ENCODE data around the gene GTF2F2.

GTF2F2 gene

GRCh38 chr13:45166858-45167257, 46.5 kb downstream of the GTF2F2 start:
- TF ChIP-seq EZH2 (IDR thresholded peaks at IDR 0.05; ENCODE audit: borderline replicate concordance, low read length) (no peak), CTCF (IDR thresholded peaks at IDR 0.05; ENCODE audit: low read length) (no peak)
- Histone ChIP-seq H3K36me3 (ENCODE audit: insufficient read depth, low read length) (peaks cover 13% of the 10 kb centered on the region), H3K27ac (ENCODE audit: low read depth, low read length, poor library complexity, severe bottlenecking) (no peak overlapping the region), H3K79me2 (ENCODE audit: insufficient read depth, low read length) (no peaks in the 10 kb centered on the region), H3K4me2 (ENCODE audit: low read length) (no peak overlapping the region), H3K9me3 (ENCODE audit: low read length) (no peaks in the 10 kb centered on the region), H4K20me1 (ENCODE audit: insufficient read depth, low read length) (no peaks in the 10 kb centered on the region), H3K9ac (ENCODE audit: low read length) (no peak overlapping the region), H2AFZ (ENCODE audit: low read length) (no peak overlapping the region), H3F3A (ENCODE audit: insufficient read depth, low read length) (no peaks in the 10 kb centered on the region), H3K4me3 (ENCODE audit: low read depth, low read length, poor library complexity, severe bottlenecking) (no peak overlapping the region), H3K27me3 (ENCODE audit: insufficient read depth, low read length) (no peaks in the 10 kb centered on the region), H3K4me1 (ENCODE audit: insufficient read depth, low read length, severe bottlenecking) (no peaks in the 10 kb centered on the region), H3K9me2 (ENCODE audit: low read depth, low read length) (no peaks in the 10 kb centered on the region)

- Histone ChIP-seq H3K9me3 (ENCODE audit: low read length) (no peaks in the 10 kb centered on the region), H3K9me2 (ENCODE audit: low read depth, low read length) (no peaks in the 10 kb centered on the region), H3K4me1 (ENCODE audit: insufficient read depth, low read length, severe bottlenecking) (no peaks in the 10 kb centered on the region), H2AFZ (ENCODE audit: low read length) (no peak overlapping the region), H3K36me3 (ENCODE audit: insufficient read depth, low read length) (peaks cover 22% of the 10 kb centered on the region), H3K4me2 (ENCODE audit: low read length) (no peak overlapping the region), H3K27me3 (ENCODE audit: insufficient read depth, low read length) (no peaks in the 10 kb centered on the region), H3K27ac (ENCODE audit: low read depth, low read length, poor library complexity, severe bottlenecking) (no peak overlapping the region), H3K9ac (ENCODE audit: low read length) (no peak overlapping the region), H3K4me3 (ENCODE audit: low read depth, low read length, poor library complexity, severe bottlenecking) (no peak overlapping the region), H4K20me1 (ENCODE audit: insufficient read depth, low read length) (no peaks in the 10 kb centered on the region), H3K79me2 (ENCODE audit: insufficient read depth, low read length) (no peaks in the 10 kb centered on the region), H3F3A (ENCODE audit: insufficient read depth, low read length) (no peaks in the 10 kb centered on the region)
- TF ChIP-seq CTCF (IDR thresholded peaks at IDR 0.05; ENCODE audit: low read length) (no peak), EZH2 (IDR thresholded peaks at IDR 0.05; ENCODE audit: borderline replicate concordance, low read length) (no peak)
These were observed 47.6 kb downstream of the GTF2F2 start for GRCh38 chr13:45167611-45168554.

- no peak overlapping the region for H3K9ac ChIP-seq (ENCODE audit: low read length)
These were observed 48.2 kb downstream of the GTF2F2 start for GRCh38 chr13:45168555-45168930.

More at GRCh38 chr13:45168555-45168930, 48.2 kb downstream of the GTF2F2 start:
- H3K9me2 ChIP-seq (ENCODE audit: low read depth, low read length): no peaks in the 10 kb centered on the region
- TF ChIP-seq EZH2 (IDR thresholded peaks at IDR 0.05; ENCODE audit: borderline replicate concordance, low read length): no peak
- no peak overlapping the region for H2AFZ ChIP-seq (ENCODE audit: low read length)
- H3K4me3 ChIP-seq (ENCODE audit: low read depth, low read length, poor library complexity, severe bottlenecking): no peak overlapping the region
- H3K4me1 ChIP-seq (ENCODE audit: insufficient read depth, low read length, severe bottlenecking): no peaks in the 10 kb centered on the region
- no peaks in the 10 kb centered on the region for H4K20me1 ChIP-seq (ENCODE audit: insufficient read depth, low read length)
- no peak overlapping the region for H3K4me2 ChIP-seq (ENCODE audit: low read length)
- peaks cover 22% of the 10 kb centered on the region for H3K36me3 ChIP-seq (ENCODE audit: insufficient read depth, low read length)
- no peaks in the 10 kb centered on the region for H3K79me2 ChIP-seq (ENCODE audit: insufficient read depth, low read length)
- no peaks in the 10 kb centered on the region for H3K9me3 ChIP-seq (ENCODE audit: low read length)
- H3K27me3 ChIP-seq (ENCODE audit: insufficient read depth, low read length): no peaks in the 10 kb centered on the region
- no peaks in the 10 kb centered on the region for H3F3A ChIP-seq (ENCODE audit: insufficient read depth, low read length)
- H3K27ac ChIP-seq (ENCODE audit: low read depth, low read length, poor library complexity, severe bottlenecking): no peak overlapping the region

Data from OCI-LY1 (cell line).